NAMALWA (cell line): ENCODE results near the gene DUSP16.
"Not testable (repeated sequence)": the region's sequence is repeated elsewhere in the genome, so short reads cannot be mapped to it uniquely, and the experiment has no call there.

ENCODE experiments used
- DNase-seq: peaks from one replicate; pipeline ENCODE4 v3.0.0-alpha.2; 2015; ENCODE audit warnings: low spot score

The DUSP16 gene

DNA sequence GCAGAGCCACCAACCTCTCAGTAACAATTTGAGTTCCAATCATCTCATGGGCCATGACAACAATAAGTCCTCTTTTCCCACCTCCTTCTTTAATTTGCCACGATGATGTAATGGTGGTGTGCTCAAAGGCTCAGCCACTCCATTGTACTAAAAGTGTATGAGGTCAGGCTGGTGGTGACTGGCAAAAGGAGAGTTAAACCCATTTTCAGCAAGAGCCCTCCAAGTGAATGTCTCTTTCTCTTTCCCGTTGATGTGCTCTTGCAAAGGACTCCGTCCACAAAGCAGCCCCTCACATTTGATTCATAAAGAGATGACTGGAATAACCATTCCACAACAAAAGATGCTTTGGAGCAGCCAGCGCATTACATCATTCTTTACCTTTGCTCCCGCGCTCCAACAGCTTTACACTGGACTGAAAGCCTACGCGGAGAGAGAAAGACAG, 41.6 kb downstream of the DUSP16 start:
- DNase-seq: no peak

DNA sequence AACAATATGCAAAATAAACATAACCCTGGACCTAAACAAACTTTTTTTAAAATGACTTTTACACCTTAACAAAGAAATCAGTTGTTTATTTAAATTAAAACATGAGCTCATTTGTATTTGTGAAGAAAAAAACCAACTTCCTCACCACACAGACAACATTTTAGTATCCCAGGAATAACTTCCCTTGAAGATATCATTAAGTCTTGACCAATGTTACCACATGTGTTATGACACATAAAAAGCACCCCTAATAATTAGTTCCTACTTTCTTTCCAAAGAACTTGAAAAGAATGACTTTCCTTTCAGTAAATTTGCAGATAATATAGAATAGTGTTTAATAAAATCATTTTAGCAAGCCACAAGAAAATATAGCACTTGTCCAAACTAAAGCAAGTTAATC, 42.4 kb downstream of the DUSP16 start:
- no peak for DNase-seq

GRCh38 chr12:12519354-12519998, 43.2 kb downstream of the DUSP16 start:
- no peak for DNase-seq

GRCh38 chr12:12518919-12519318, 43.7 kb downstream of the DUSP16 start:
- no peak for DNase-seq

DNA sequence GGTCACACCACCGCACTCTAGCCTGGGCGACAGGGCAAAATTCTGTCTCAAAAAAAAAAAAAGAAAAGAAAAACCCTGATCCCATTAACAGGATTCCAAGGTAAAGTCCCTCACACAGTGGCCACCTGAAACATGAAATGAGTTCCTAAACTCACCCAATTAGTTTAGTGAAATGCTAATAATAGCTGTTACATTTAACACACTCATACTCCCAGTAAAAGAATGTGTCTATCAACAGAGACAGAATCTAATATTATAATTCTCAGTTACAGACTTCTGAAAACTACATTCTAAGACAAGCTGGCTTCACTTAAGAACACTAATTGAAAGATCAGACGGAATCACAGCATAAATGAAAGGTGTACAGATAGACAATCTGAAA, 44.2 kb downstream of the DUSP16 start:
- DNase-seq: no peak

GRCh38 chr12:12513416-12514006, 49.2 kb downstream of the DUSP16 start:
- no peak for DNase-seq

DNA sequence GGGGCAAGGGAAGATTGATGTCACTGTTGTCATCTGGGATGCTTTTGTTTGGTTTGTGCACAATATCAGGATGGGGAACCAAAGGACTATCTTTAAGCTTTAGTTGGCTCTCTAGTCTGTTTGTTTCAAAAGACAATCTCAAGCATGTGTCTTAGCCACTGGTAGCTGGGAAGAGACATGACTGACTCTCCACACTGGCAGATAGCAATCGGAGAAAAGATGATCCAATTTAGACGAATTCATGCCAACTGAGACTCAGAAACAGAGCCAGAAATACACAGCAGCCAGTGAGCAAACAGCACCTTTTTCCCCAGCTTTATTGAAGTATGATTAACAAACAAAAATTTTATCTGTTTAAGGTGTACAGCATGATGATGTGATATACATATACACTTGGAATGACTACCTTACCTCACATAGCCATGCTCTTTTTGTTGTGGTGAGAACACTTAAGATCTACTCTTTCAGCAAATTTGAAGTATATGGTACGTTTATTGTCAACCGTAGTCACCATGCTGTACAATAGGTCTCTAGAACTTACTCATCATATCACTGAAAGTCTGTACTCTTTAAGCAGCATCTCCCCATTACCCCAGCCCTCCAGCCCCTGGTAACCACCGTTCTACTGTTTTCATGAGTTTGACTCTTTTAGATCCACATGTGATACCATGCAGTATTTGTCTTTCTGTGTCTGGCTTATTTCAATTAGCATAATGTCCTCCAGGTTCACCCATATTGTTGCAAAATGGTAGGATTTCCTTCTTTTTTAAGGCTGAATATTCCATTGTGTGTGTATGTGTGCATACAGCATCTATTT, 50.6 kb downstream of the DUSP16 start:
- DNase-seq: no peak

GRCh38 chr12:12511021-12511783, 51.5 kb downstream of the DUSP16 start:
- DNase-seq: no peak

DNA sequence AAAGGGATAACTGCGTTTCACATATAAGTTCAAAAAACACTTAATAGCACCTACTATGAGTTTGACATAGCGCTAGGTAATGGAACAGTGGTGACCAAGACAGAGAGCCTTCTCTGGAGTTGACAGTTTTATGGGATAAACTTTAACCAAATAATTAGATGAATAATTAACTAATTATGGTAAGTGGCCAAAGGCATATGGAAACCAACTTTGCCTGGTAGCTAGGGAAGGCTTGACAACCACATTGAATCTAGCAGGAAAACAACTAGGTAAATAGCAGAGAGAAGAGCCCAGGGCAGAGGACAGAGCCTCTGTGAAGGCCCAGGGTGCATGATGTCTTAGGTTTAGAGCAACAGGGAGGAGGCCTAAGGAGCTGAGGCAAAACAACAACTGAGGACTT, 52.1 kb downstream of the DUSP16 start:
- DNase-seq: no peak

GRCh38 chr12:12510141-12510540, 52.5 kb downstream of the DUSP16 start:
- DNase-seq: no peak

DNA sequence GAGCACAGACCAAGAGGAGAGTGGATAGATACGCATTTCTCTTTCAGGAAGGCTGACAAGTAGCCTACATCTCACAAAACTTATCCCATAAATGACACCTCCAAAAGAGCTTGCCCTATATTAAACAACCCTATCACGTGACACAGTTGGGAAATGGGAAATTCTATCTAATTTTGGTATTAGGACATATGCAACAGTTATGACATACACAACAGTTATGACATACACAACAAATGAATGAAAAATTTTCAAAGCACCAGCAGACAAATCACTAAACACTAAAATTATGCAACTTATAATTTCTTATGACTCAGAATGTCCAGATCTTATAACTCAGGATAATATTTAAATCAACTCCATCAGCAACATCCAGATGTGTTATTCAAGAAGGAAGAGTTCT, 54.1 kb downstream of the DUSP16 start:
- DNase-seq: no peak

DNA sequence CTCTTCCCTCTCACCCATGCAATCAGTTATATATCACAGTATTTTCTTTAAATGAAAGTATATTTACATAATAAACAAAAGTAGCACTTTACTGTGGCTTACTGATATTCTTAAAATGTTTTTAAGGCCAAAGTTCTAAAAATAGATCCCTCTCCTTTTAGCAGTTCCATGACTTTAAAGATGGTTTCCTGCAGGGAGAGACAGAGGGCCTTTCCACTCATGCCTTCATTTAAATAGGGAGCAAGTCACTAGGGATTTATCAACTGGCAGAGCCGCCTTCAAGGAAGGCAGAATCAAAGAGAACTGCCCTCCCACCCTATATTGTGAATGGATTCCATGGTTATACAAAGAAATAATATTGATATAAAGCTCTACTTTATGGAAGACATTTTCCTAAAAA, 55.5 kb downstream of the DUSP16 start:
- no peak for DNase-seq

DNA sequence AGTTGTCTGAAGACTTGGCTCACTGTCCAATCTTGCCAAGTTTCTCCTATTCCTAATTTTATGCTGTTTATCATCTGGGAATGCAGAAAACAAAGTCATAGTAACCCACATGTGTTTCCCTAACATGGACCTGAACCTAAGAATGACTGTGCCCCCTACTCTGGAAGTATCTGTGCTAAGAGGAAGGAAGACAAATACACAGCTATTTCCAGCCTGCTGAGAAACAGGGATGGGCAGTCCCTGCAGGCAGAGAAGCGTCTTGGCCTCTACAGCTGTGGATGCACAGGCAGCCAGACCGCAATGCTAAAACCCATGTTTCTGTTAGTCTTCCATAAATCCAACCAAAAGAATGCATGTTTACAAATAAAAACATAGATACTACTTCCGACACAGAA, 56.2 kb downstream of the DUSP16 start:
- no peak for DNase-seq

GRCh38 chr12:12505544-12506495, 56.8 kb downstream of the DUSP16 start:
- peak; percentile 31 for DNase-seq

DNA sequence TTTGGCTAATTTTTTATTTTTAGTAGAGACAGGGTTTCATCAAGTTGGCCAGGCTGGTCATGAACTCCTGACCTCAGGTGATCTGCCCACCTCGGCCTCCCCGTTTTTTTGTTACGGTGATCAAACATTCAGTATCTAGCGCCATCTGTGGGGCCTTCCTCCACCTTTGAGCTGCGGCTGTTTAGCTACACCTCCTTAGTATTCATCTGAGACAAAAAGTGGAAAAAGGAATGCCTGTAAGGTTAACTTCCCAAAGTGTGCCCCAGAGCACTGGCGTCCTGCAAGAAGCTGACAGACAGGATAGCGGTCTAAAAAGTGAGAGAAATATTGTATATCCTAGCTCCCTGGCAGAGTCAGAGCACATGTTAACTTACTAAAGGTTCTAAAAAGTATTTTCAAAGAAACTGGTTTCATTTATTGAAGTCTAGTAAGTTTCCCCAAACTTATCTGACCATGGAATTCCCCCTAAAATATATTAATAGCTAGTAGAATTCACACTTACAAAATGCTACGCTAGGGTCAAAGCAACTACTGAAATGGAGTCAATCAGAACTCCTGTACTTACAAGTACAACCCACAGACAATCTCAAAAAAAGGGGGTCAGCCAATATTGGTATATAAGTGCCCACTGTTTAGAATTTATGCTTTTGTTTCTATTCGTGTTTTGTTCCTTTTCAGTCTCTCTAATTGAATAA, 59.1 kb downstream of the DUSP16 start:
- DNase-seq: no peak

DNA sequence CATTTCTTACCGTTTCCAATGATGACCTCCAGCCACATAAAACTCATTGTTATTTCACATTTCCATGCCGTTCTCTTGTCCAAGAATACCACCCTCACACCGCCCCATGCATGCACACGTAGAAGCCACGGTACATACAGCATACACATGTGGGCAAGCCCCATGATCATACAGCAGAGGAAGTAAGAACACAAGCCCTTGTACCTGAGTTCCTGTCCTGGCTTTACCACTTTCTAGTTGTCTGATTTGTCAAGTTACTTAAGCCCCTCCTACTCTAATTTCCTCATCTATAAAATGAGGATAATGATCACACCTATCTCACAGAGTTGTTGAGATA, 59.9 kb downstream of the DUSP16 start:
- DNase-seq: no peak

- DNase-seq: not testable (repeated sequence)
Observed at GRCh38 chr12:12502130-12502814, 60.4 kb downstream of the DUSP16 start.

- no peak for DNase-seq
Observed at GRCh38 chr12:12501121-12501520, 61.5 kb downstream of the DUSP16 start.

- DNase-seq: no peak
Observed at GRCh38 chr12:12499909-12500604, 62.6 kb downstream of the DUSP16 start.

DNA sequence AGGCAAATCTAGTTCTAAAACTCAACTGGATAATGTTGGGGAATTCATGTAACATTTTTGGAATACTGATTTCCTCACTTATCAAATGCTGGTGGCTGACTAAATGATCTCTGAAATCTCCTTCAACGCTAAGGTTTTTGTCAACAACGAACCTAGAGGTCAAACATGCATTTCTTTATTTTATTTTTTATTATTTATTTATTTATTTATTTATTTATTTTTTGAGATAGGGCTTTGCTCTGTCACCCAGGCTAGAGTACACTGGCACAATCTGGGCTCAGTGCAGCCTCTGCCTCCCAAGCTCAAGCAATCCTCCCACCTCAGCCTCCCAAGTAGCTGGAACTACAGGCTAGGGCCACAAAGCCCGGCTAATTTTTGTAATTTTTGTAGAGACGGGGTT, 64.5 kb downstream of the DUSP16 start:
- DNase-seq: no peak
